HG02623 (cell line): Measurements from ENCODE around the gene TRAPPC2L.

ENCODE experiments used
- ATAC-seq: cut with Tn5 transposase; IDR thresholded peaks from one replicate; pipeline ENCODE4 v1.9.1; 2021; ENCODE audit warnings: moderate library complexity; ENCODE audit not compliant: unreplicated experiment

Gene TRAPPC2L

DNA sequence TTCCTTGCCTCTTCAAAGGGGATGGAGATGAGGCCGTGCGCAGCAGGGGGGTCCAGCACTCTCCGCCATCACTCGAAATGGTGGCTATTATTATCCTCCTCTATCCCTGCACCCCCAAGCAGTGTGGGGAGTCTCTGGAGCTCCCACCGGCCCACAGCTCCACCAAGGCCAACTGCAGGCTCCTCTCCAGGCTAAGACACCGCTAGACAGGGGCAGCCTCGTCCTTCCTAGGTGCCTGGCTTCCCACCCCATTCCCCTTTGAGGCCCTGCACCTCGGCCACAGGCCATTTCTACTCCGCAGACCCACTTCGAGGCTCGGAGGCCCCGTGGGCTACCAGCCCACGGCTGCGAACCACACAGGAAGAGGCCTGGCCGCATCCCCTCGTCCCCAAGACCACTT, 49.1 kb downstream of the TRAPPC2L start:
- no peak for ATAC-seq

GRCh38 chr16:88906535-88907105, 49.7 kb downstream of the TRAPPC2L start:
- ATAC-seq, result no peak

- no peak for ATAC-seq
These were observed 50.8 kb downstream of the TRAPPC2L start for GRCh38 chr16:88907768-88908167.

DNA sequence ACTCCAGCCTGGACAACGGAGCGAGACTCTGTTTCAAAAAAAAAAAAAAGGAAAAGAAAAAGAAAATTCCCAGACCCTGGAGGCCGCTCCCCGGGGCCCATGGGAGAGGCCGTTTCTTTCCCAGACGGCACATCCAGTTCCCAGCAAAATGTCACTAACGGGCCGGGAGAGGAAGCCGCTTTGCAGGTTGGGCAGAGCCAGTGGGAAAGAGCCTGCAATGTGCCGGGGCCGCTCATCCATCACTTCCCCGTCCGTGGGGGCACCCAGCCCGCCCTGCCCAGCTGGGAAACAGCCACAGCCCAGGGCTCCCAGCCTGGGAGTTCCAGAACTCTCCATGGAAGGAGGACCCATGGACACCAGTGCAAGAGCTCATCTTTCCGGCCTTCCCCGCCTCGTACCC, 51.4 kb downstream of the TRAPPC2L start:
- no peak for ATAC-seq

DNA sequence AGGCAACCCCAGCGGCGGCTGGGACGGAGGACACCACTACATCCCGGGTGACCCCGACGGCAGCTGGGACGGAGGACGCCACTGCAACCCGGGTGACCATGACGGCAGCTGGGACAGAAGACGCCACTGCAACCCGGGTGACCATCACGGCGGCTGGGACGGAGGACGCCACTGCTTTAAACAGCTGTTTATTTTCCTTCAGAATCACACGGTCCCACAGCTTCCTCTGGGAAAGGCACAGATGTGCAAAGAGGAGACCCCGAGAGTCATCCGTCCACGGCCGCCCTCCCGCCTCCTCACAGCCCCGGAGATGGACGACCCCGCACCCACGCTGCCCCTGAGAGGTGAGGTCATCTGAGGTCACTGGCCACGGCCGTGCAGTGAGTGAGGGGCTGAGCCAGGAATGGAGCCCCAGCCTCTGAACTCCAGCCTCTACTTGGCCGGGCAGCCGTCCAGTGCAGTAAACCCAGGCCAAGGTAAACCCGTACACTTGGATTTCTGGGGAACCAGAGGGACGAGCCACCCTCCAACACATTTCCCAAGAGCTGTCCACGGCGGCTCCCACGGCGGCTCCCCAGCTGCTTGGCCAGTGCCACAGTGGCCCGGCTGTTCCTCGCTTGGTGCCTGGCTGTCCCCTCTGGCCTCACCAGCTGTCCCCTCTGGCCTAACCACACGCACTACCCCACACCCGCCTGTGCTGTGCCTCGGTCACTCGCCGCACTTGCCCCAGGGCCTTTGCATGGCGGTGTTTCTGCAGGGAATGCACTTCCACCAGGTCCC, 52.7 kb downstream of the TRAPPC2L start:
- ATAC-seq, result no peak

DNA sequence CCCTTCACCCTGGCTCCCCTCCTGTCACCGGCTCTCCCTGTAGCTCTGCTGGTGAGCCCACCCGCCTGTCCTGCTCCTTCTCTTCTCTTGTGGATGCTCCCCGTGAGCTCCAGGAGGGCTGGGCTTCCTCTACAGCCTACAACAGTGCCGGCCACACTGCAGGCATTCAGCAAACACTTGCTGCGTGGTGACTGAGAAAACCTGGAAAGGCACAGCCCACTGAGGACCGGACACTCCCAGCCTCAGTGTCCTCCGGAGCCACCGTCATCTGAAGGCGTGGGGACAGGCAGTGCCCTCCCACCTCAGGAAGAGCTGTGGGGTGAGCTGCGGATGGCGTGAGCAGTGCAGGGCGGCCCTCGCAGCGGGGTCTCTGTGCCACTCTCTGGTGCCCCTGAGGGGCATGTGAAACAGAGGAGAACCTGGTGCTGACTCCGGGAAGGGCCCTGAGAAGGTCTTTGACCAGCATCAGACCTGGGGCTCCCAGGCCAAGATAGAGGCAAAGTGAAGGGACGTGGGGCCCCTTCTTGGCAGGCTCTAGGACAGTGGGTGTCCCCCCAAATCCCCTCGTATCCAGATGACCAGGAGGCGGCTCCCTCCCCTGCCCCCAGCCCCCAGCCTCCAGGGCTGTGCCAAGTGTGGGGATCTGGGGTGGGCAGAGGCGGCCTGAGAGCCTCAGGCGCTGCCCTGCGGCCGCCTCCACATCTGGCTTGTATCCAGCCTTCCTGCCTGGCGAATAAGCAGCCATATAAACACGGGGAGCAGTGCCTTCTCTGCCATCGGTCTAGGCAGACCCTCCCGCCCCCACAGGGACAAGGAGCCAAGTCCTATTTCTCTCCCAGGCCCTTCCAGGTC, 53.6 kb downstream of the TRAPPC2L start:
- no peak for ATAC-seq

DNA sequence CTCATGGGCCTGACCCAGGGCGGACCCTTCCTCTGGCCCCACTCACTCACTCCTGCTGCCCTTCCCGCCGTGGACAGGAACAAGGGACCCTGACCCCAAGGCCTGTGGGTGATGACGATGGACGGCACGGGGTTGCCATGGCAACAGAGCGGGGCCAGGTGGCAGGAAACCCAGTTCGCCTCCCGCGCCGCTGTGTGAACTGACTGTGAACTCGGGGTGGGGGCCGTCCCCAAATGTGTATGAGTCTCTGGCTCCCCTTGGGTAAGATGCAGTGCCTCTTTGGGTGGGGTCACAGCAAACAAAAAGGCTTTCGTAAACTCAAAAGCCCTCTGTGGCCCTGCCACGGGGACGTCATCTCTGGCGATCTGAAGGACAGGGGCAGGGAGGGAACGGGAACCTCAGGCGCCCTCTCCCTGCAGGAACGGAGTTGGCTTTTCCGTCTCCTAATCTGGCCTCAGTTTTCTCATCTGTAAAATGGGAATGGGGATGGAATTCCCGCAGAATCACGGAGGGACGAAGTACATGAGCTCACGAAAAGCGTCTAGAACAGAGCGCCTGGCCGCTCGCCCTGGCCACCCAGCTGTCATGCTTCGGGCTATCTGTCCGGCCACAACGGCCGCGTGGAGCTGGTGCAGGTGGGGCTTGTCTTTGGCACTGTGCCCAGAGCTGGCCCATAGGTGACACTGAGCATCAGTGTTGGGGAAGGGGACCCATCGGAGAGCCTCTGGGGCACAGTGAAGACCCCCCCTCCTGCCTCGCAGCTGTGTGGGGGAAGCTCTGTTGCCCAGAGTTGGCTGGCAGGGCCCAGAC, 54.4 kb downstream of the TRAPPC2L start:
- no peak for ATAC-seq

DNA sequence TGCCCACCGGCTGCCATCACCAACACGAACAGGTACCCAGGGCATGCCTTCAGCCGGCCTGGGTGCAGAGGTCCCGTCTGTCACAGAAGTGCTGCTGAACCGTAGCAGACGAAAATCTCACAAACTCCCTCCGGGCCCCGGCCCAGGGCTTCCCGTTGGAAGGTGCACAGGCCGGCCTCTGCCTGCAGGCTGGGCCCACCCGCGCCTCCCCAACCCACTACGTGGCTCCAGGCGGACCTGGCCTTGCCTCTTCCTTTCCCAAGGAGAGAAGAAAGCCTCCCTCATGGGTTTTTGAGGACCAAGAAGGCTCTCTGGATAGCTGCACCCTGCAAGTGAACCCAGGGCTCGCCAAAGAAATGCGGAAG, 55.0 kb downstream of the TRAPPC2L start:
- ATAC-seq, result no peak
